ENCODE results near the gene CCDC28B.

GRCh38 chr1:32239337-32239736 lies 38.9 kb downstream of the CCDC28B start:
- no peak for TF ChIP-seq CTBP1 (IDR thresholded peaks at IDR 0.05; ENCODE audit: borderline replicate concordance)
- TF ChIP-seq FOXA1 (IDR thresholded peaks at IDR 0.05) = no peak
- no peak for TF ChIP-seq SUZ12 (IDR thresholded peaks at IDR 0.05)
- no peak for TF ChIP-seq NFRKB (IDR thresholded peaks at IDR 0.05)
- TF ChIP-seq ELF4 (IDR thresholded peaks at IDR 0.05) = no peak
- TF ChIP-seq L3MBTL2 (conservative IDR thresholded peaks at IDR 0.05) = no peak
- TF ChIP-seq FOXM1 (IDR thresholded peaks at IDR 0.05; ENCODE audit: borderline replicate concordance) = no peak
